Thyroid gland (tissue), 4 donors: ENCODE data around the gene BET1. TPM values are rescaled to one million over a fixed set of nuclear protein-coding genes. Genes with fewer than 3 reads are reported as not detected.

Source experiments
- DNase-seq, 2 donors: peaks; one replicate each; pipeline ENCODE4 v3.0.0-alpha.2; 2019
- H3K27ac ChIP-seq, 3 donors: fragments of 200-600 bp; sonication (generic); 1 replicate in 2 of 3; 2 replicates in 1 of 3; pipeline ENCODE4 v1.5.1; 2016 to 2019; ENCODE audit warnings: mild to moderate bottlenecking in 1 of 3, moderate library complexity in 1 of 3
- H3K27me3 ChIP-seq: fragments of 200-600 bp; sonication (generic); one replicate; pipeline ENCODE4 v1.5.1; 2019
- H3K36me3 ChIP-seq, 2 donors: fragments of 200-600 bp; sonication (generic); one replicate each; pipeline ENCODE4 v1.5.1; 2016 to 2019
- H3K4me1 ChIP-seq, 2 donors: fragments of 200-600 bp; sonication (generic); one replicate each; pipeline ENCODE4 v1.5.1; 2017 to 2019
- H3K4me3 ChIP-seq, 3 donors: fragments of 200-600 bp; sonication (generic); replicated peaks in 1 of 3; 1 replicate in 2 of 3; 2 replicates in 1 of 3; pipeline ENCODE4 v1.5.1; 2016; ENCODE audit warnings: mild to moderate bottlenecking in 1 of 3
- H3K9me3 ChIP-seq: fragments of 200-600 bp; sonication (generic); one replicate; pipeline ENCODE4 v1.5.1; 2017
- POLR2A ChIP-seq, 2 donors: fragments of 450-650 bp; IDR thresholded peaks; one replicate each; pipeline ENCODE4 v1.6.1; 2017; ENCODE audit warnings: antibody characterized with exemption in 2 of 2, mild to moderate bottlenecking in 2 of 2, moderate library complexity in 1 of 2
- WGBS, 2 donors: methylation state at CpG; one replicate each; pipeline ENCODE4 v1.1.5; 2017; 5-methylcytosine and 5-hydroxymethylcytosine counted together
- intact Hi-C: fragments of 100-400 bp; cut with DNase I; formaldehyde crosslinking; loops from one replicate; pipeline ENCODE4 v1.15.1; 2023
- total RNA-seq, 4 donors: library from RNA; depleted of rRNA; stranded (reverse); fragments of >200 nt; gene quantifications; one replicate each; pipeline ENCODE4 v1.2.3, GENCODE V29; 2016
- TF ChIP-seq, protein P1 (sequence below), 6 experiments: fragments of 200-600 bp in 3 of 6; fragments of 450-650 bp in 3 of 6; sonication (generic) in 3 of 6; IDR thresholded peaks; one replicate each; pipeline ENCODE4 v1.5.1; 2016 to 2019; ENCODE audit warnings: antibody characterized with exemption in 6 of 6, mild to moderate bottlenecking in 2 of 6, inconsistent platforms in 1 of 6, moderate library complexity in 1 of 6

The BET1 gene
- total RNA-seq, 4 donors from 2014 or later = 21.6 to 45.5 (median 32.1) TPM

DNA sequence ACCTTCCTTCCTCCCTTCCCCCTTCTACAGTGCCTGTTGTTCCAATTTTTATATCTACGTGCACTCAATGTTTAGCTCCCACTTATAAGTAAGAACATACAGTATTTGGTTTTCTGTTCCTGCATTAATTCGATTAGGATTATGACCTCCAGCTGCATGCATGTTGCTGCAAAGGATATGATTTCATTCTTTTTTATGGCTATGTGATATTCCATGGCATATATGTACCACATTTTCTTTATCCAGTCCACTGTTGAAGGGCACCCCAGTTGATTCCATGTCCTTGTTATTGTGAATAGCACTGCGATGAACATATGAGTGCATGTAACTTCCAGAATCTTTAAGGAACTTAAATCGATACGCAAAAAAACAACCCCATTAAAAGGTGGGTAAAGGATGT, 39.9 kb downstream of the BET1 start:
- 94 to 96% methylated on average over 5 of the region's 5 CpGs for WGBS, 2 donors
- no peaks in the 10 kb centered on the region for H3K4me1 ChIP-seq
- TF ChIP-seq POLR2A (IDR thresholded peaks at IDR 0.05) = no peak
- TF ChIP-seq, protein P1, sequence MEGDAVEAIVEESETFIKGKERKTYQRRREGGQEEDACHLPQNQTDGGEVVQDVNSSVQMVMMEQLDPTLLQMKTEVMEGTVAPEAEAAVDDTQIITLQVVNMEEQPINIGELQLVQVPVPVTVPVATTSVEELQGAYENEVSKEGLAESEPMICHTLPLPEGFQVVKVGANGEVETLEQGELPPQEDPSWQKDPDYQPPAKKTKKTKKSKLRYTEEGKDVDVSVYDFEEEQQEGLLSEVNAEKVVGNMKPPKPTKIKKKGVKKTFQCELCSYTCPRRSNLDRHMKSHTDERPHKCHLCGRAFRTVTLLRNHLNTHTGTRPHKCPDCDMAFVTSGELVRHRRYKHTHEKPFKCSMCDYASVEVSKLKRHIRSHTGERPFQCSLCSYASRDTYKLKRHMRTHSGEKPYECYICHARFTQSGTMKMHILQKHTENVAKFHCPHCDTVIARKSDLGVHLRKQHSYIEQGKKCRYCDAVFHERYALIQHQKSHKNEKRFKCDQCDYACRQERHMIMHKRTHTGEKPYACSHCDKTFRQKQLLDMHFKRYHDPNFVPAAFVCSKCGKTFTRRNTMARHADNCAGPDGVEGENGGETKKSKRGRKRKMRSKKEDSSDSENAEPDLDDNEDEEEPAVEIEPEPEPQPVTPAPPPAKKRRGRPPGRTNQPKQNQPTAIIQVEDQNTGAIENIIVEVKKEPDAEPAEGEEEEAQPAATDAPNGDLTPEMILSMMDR (IDR thresholded peaks at IDR 0.05) = no peak
- no peak overlapping the region for H3K27ac ChIP-seq
- no peaks in the 10 kb centered on the region for H3K9me3 ChIP-seq
- no peak overlapping the region for H3K4me3 ChIP-seq
- H3K27me3 ChIP-seq = no peaks in the 10 kb centered on the region
- intact Hi-C loops = no loop called here
- no peaks in the 10 kb centered on the region for H3K36me3 ChIP-seq
- no peak for DNase-seq

- Histone ChIP-seq H3K9me3 (no peaks in the 10 kb centered on the region), H3K27ac (no peak overlapping the region), H3K27me3 (no peaks in the 10 kb centered on the region), H3K4me1 (no peaks in the 10 kb centered on the region), H3K4me3 (no peak overlapping the region), H3K36me3 (no peaks in the 10 kb centered on the region)
- intact Hi-C loops = no loop called here
- DNase-seq = no peak
- TF ChIP-seq, protein P1 (IDR thresholded peaks at IDR 0.05) = no peak
- TF ChIP-seq POLR2A (IDR thresholded peaks at IDR 0.05) = no peak
- 87 to 93% methylated on average over 3 of the region's 3 CpGs for WGBS, 2 donors
Observed at GRCh38 chr7:93960986-93961385, 43.2 kb downstream of the BET1 start.

DNA sequence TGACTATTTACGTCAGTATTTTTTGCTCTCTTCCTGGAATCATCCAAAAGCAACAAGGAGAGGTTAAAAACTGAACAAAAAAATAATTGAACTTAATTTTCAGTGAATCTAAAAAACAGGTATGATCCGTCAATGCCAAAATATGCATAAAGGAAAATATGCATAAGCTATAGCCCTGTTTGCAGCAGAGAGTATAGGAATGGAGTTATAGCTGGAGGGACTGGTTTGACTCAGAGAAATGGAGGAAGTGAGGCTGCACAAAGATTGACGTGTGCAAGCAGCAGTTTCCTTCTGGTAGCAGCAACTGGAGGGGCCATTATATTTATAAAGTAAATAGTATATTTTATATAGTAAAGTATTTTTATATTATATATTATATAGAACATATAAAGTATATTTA, 45.5 kb downstream of the BET1 start:
- Histone ChIP-seq H3K4me3 (no peak overlapping the region), H3K4me1 (no peaks in the 10 kb centered on the region), H3K9me3 (no peaks in the 10 kb centered on the region), H3K27ac (no peak overlapping the region), H3K36me3 (no peaks in the 10 kb centered on the region), H3K27me3 (no peaks in the 10 kb centered on the region)
- intact Hi-C loops = no loop called here
- DNase-seq = no peak
- no peak for TF ChIP-seq POLR2A (IDR thresholded peaks at IDR 0.05)
- TF ChIP-seq, protein P1 (IDR thresholded peaks at IDR 0.05) = no peak
- 82 to 88% methylated on average over 3 of the region's 3 CpGs for WGBS, 2 donors

DNA sequence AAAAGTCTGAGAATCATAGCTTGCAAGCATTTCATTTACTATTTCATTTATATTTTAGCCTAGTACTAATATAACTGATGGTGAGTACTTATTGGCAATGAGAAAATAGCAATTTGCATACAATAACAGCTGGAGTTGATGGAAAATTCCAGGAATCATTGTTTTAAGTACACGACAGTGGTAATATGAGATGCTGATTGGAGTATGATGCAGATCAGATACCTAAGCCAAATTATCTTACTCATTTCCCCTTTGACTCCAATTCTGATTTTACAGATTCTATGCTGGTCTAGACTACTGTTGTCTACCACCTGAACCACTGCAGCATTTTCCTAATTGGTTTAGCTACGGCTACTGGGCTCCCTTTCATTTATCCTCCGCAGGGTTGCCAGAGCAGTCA, 45.9 kb downstream of the BET1 start:
- Histone ChIP-seq H3K36me3 (no peaks in the 10 kb centered on the region), H3K27ac (no peak overlapping the region), H3K4me3 (no peak overlapping the region), H3K4me1 (no peaks in the 10 kb centered on the region), H3K9me3 (no peaks in the 10 kb centered on the region), H3K27me3 (no peaks in the 10 kb centered on the region)
- WGBS, 2 donors = 73 to 77% methylated on average over 3 of the region's 3 CpGs
- intact Hi-C loops = no loop called here
- TF ChIP-seq, protein P1 (IDR thresholded peaks at IDR 0.05) = no peak
- TF ChIP-seq POLR2A (IDR thresholded peaks at IDR 0.05) = no peak
- no peak for DNase-seq

DNA sequence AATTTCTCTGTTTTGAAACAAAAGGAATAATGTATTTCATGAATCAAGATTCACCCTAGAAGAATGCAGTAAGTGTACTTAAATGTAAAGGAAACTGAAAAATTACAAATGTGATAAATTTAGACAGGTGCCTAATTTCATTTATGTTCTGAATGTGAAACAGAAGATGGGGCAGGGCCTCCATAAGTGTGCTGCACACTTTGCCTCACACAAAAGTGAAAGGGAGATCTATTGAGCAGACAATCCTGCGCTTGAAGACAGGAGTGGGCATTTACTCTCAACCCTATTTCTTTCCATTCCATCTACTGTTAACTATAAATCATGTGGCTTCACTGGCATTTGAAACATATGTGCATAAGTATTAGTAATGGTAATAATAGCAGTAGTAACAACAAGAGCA, 46.4 kb downstream of the BET1 start:
- Histone ChIP-seq H3K4me1 (no peaks in the 10 kb centered on the region), H3K27ac (no peak overlapping the region), H3K36me3 (no peaks in the 10 kb centered on the region), H3K27me3 (no peaks in the 10 kb centered on the region), H3K4me3 (no peak overlapping the region), H3K9me3 (no peaks in the 10 kb centered on the region)
- DNase-seq = no peak
- intact Hi-C loops = no loop called here
- WGBS, 2 donors = 96 to 97% methylated on average over 1 of the region's 1 CpG
- TF ChIP-seq, protein P1 (IDR thresholded peaks at IDR 0.05) = no peak
- no peak for TF ChIP-seq POLR2A (IDR thresholded peaks at IDR 0.05)
